ENCODE measurements around the gene GNG7.

The GNG7 gene

DNA sequence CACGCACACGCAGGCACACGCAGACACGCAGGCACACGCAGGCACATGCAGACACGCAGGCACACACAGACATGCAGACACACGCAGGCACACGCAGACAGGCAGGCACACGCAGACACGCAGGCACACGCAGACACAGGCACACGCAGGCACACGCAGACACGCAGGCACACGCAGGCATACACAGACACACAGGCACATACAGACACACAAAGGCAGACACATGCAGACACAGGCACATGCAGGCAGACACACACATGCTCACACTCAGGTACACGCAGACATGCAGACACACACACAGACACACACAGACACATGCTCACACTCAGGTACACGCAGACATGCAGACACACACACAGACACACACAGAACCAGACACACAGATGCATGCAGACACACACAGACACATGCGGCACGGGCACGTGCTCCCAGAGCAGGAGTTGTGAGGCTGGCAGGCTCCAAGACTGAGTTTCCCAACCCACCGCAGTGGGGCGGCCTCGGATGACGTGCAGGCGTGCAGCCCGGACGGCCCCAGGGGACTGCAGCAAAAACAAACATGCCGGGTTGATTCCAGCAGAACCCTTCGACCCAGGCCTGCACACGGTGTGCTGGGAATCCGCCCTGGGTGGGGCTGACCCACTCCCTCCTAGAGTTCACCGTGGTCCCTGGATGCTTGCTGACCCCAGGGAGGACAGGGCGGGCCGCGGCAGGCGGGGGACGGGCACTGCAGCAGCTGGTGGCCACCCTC is 126.6 kb downstream of the GNG7 start:
- peaks cover 46% of the 10 kb centered on the region for H3K79me2 ChIP-seq (ENCODE audit: control insufficient read depth, low read length)
- no peak overlapping the region for H3K4me2 ChIP-seq (ENCODE audit: low read length)
- no peak overlapping the region for H3K27ac ChIP-seq (ENCODE audit: low read depth, low read length)
- H3F3A ChIP-seq (ENCODE audit: control insufficient read depth, insufficient read depth), result no peaks in the 10 kb centered on the region
- peaks cover 11% of the 10 kb centered on the region for H3K36me3 ChIP-seq (ENCODE audit: control insufficient read depth, low read length)
- no peak overlapping the region for H3K4me3 ChIP-seq (ENCODE audit: low read length)
- TF ChIP-seq, protein P1, sequence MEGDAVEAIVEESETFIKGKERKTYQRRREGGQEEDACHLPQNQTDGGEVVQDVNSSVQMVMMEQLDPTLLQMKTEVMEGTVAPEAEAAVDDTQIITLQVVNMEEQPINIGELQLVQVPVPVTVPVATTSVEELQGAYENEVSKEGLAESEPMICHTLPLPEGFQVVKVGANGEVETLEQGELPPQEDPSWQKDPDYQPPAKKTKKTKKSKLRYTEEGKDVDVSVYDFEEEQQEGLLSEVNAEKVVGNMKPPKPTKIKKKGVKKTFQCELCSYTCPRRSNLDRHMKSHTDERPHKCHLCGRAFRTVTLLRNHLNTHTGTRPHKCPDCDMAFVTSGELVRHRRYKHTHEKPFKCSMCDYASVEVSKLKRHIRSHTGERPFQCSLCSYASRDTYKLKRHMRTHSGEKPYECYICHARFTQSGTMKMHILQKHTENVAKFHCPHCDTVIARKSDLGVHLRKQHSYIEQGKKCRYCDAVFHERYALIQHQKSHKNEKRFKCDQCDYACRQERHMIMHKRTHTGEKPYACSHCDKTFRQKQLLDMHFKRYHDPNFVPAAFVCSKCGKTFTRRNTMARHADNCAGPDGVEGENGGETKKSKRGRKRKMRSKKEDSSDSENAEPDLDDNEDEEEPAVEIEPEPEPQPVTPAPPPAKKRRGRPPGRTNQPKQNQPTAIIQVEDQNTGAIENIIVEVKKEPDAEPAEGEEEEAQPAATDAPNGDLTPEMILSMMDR (IDR thresholded peaks at IDR 0.05; ENCODE audit: low read depth, low read length, poor library complexity, severe bottlenecking), result no peak
- TF ChIP-seq EZH2phosphoT487 (IDR thresholded peaks at IDR 0.05; ENCODE audit: borderline replicate concordance, low read length), result no peak
- H3K27me3 ChIP-seq (ENCODE audit: control insufficient read depth, low read length), result no peaks in the 10 kb centered on the region
- H3K9me3 ChIP-seq (ENCODE audit: control insufficient read depth, insufficient read depth, low read length), result no peaks in the 10 kb centered on the region
- H4K20me1 ChIP-seq (ENCODE audit: control insufficient read depth, insufficient read depth, low read depth, low read length), result no peaks in the 10 kb centered on the region
- no peaks in the 10 kb centered on the region for H3K4me1 ChIP-seq (ENCODE audit: control insufficient read depth, low read length)
- no peaks in the 10 kb centered on the region for H3K9me2 ChIP-seq (replicated peaks; ENCODE audit: control insufficient read depth, low read length)

DNA sequence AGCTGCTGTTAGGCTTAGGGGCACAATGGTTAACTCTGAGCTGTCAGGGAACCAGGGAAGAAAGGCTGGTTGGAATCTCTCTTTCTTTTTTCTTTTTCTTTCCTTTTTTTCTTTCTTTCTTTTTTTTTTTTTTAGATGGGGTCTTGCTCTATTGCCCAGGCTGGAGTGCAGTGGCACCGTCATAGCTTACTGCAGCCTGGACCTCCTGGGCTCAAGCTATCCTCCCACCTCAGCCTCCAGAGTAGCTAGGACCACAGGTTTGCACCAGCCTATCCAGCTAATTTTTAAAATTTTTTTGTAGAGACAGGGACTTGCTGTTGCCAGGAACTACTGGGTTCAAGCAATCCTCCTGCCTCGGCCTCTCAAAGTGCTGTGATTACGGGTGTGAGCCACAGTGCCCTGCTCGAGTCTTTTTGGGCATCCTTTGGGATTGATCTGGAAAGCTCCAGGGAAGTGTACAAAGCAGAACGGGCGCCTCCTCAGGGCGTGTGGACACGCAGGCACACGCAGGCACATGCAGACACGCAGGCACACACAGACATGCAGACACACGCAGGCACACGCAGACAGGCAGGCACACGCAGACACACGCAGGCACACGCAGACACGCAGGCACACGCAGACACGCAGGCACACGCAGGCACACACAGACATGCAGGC is 127.4 kb downstream of the GNG7 start:
- no peak overlapping the region for H3K27ac ChIP-seq (ENCODE audit: low read depth, low read length)
- no peaks in the 10 kb centered on the region for H4K20me1 ChIP-seq (ENCODE audit: control insufficient read depth, insufficient read depth, low read depth, low read length)
- H3K4me2 ChIP-seq (ENCODE audit: low read length), result no peak overlapping the region
- TF ChIP-seq, protein P1 (IDR thresholded peaks at IDR 0.05; ENCODE audit: low read depth, low read length, poor library complexity, severe bottlenecking), result no peak
- no peak for TF ChIP-seq EZH2phosphoT487 (IDR thresholded peaks at IDR 0.05; ENCODE audit: borderline replicate concordance, low read length)
- H3K79me2 ChIP-seq (ENCODE audit: control insufficient read depth, low read length), result peaks cover 49% of the 10 kb centered on the region
- H3F3A ChIP-seq (ENCODE audit: control insufficient read depth, insufficient read depth), result no peaks in the 10 kb centered on the region
- H3K9me3 ChIP-seq (ENCODE audit: control insufficient read depth, insufficient read depth, low read length), result no peaks in the 10 kb centered on the region
- no peak overlapping the region for H3K4me3 ChIP-seq (ENCODE audit: low read length)
- H3K27me3 ChIP-seq (ENCODE audit: control insufficient read depth, low read length), result no peaks in the 10 kb centered on the region
- peaks cover 11% of the 10 kb centered on the region for H3K36me3 ChIP-seq (ENCODE audit: control insufficient read depth, low read length)
- no peaks in the 10 kb centered on the region for H3K4me1 ChIP-seq (ENCODE audit: control insufficient read depth, low read length)
- no peaks in the 10 kb centered on the region for H3K9me2 ChIP-seq (replicated peaks; ENCODE audit: control insufficient read depth, low read length)

DNA sequence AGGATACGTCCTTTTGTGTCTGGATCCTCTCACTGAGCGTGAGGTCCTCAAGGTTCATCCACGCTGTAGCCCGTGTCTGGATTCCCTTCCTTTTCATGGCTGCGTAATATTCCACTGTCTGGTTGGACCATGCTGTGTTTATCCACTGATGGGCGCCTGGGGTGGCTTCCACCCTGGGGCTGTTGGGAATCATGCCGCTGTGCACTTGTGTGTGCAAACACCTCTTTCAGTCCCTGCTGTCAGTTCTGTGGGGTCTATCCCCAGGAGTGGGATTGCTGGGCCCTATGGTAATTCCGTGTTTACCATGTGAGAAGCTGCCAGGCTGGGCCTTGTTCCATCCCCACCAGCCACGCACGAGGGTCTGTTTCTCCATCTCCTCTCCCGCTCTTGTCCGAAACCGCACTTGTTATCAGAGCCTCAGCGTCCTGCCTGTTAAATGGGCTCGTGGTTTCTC is 128.0 kb downstream of the GNG7 start:
- Histone ChIP-seq H3F3A (ENCODE audit: control insufficient read depth, insufficient read depth) (no peaks in the 10 kb centered on the region), H3K4me1 (ENCODE audit: control insufficient read depth, low read length) (no peaks in the 10 kb centered on the region), H3K79me2 (ENCODE audit: control insufficient read depth, low read length) (peaks cover 50% of the 10 kb centered on the region), H3K27me3 (ENCODE audit: control insufficient read depth, low read length) (no peaks in the 10 kb centered on the region), H3K4me2 (ENCODE audit: low read length) (no peak overlapping the region), H3K36me3 (ENCODE audit: control insufficient read depth, low read length) (peaks cover 11% of the 10 kb centered on the region), H3K4me3 (ENCODE audit: low read length) (no peak overlapping the region), H3K27ac (ENCODE audit: low read depth, low read length) (no peak overlapping the region), H3K9me3 (ENCODE audit: control insufficient read depth, insufficient read depth, low read length) (no peaks in the 10 kb centered on the region), H4K20me1 (ENCODE audit: control insufficient read depth, insufficient read depth, low read depth, low read length) (no peaks in the 10 kb centered on the region), H3K9me2 (replicated peaks; ENCODE audit: control insufficient read depth, low read length) (no peaks in the 10 kb centered on the region)
- TF ChIP-seq, protein P1 (IDR thresholded peaks at IDR 0.05; ENCODE audit: low read depth, low read length, poor library complexity, severe bottlenecking), result no peak
- TF ChIP-seq EZH2phosphoT487 (IDR thresholded peaks at IDR 0.05; ENCODE audit: borderline replicate concordance, low read length), result no peak

Data from DOHH2 (cell line).